Suprapubic skin (tissue), 4 donors: ENCODE measurements around the gene NKX2-1.

Experiments
- POLR2A ChIP-seq, 2 donors: fragments of 450-650 bp; IDR thresholded peaks; one replicate each; pipeline ENCODE4 v1.6.1; 2017; ENCODE audit warnings: antibody characterized with exemption in 2 of 2, mild to moderate bottlenecking in 2 of 2, moderate library complexity in 2 of 2
- POLR2AphosphoS5 ChIP-seq, 3 donors: sonication (generic); formaldehyde crosslinking; IDR thresholded peaks; one replicate each; pipeline ENCODE4 v1.6.1; 2017; ENCODE audit warnings: antibody characterized with exemption in 3 of 3
- TF ChIP-seq, protein P1 (sequence below), 2 donors: fragments of 200-600 bp in 1 of 2; fragments of 450-650 bp in 1 of 2; sonication (generic) in 1 of 2; IDR thresholded peaks; one replicate each; pipeline ENCODE4 v1.5.1; 2016 to 2019; ENCODE audit warnings: antibody characterized with exemption in 2 of 2, mild to moderate bottlenecking in 1 of 2, moderate library complexity in 1 of 2

DNA sequence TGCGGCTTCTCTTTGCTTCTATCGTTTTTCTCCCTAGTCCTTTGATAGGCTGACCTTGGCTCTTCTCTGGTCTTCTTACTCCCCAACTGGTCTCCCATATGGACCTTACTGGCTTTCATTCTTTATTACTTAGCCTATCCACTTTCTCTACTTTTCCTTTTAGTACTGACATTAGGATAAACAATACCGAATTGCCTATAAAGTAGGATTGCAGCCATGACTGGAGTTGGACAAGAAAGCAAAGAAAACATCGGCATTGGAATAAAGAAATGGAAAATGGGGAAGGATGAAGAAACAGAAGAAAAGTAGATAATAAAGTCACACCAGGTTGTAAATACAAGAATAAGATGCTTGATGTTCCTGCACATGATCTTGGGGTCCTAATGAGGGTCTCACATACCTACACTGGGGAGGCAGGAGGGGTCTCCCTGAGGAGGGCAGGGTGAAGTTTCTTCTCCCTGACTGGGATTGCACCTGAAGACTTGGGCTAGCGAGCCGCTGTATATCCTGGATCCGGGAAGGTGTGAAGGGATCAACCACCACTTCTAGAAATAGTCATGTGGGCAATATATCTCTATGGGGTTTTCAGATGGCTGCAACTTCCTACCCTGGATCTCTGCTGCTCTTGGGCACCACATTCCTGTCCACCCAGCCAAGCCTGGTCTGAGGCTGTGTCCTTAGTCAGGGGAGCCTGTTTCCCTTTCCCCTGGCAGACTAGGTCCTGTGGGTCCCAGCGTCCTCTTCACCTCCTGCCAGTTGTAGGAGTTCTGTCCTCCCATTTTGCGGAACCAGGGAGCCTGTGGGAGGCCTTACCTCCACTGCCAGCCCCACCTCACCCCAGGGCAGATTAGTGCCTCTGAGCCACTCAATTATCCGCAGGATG, 13.1 kb downstream of the NKX2-1 start:
- no peak for TF ChIP-seq POLR2A (IDR thresholded peaks at IDR 0.05)
- TF ChIP-seq, protein P1, sequence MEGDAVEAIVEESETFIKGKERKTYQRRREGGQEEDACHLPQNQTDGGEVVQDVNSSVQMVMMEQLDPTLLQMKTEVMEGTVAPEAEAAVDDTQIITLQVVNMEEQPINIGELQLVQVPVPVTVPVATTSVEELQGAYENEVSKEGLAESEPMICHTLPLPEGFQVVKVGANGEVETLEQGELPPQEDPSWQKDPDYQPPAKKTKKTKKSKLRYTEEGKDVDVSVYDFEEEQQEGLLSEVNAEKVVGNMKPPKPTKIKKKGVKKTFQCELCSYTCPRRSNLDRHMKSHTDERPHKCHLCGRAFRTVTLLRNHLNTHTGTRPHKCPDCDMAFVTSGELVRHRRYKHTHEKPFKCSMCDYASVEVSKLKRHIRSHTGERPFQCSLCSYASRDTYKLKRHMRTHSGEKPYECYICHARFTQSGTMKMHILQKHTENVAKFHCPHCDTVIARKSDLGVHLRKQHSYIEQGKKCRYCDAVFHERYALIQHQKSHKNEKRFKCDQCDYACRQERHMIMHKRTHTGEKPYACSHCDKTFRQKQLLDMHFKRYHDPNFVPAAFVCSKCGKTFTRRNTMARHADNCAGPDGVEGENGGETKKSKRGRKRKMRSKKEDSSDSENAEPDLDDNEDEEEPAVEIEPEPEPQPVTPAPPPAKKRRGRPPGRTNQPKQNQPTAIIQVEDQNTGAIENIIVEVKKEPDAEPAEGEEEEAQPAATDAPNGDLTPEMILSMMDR (IDR thresholded peaks at IDR 0.05): no peak
- TF ChIP-seq POLR2AphosphoS5 (IDR thresholded peaks at IDR 0.05): no peak
